Measurements from ENCODE around the gene NKD2.

DNA sequence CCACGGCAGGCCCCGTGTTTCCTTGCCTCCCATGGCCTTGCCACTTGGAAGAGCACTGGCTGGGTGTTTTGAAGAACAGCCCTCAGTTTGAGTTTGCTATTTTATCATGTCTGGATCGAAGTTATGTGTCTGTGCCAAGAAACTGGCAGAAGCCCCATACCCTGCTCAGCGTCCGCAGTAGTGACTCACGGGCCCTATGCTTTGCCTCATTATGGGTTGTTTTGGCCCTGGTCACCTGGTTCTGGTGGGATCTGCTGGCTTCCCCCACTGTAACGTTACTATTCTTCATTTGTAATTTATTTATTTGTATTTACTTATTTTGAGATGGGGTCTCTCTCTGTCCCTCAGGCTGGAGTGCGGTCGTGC lies 42.3 kb upstream of the NKD2 start:
- TF ChIP-seq, protein P1, sequence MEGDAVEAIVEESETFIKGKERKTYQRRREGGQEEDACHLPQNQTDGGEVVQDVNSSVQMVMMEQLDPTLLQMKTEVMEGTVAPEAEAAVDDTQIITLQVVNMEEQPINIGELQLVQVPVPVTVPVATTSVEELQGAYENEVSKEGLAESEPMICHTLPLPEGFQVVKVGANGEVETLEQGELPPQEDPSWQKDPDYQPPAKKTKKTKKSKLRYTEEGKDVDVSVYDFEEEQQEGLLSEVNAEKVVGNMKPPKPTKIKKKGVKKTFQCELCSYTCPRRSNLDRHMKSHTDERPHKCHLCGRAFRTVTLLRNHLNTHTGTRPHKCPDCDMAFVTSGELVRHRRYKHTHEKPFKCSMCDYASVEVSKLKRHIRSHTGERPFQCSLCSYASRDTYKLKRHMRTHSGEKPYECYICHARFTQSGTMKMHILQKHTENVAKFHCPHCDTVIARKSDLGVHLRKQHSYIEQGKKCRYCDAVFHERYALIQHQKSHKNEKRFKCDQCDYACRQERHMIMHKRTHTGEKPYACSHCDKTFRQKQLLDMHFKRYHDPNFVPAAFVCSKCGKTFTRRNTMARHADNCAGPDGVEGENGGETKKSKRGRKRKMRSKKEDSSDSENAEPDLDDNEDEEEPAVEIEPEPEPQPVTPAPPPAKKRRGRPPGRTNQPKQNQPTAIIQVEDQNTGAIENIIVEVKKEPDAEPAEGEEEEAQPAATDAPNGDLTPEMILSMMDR (conservative IDR thresholded peaks at IDR 0.05; ENCODE audit: low read depth in 2 of 2), result no peak
- no peak for TF ChIP-seq EZH2 (IDR thresholded peaks at IDR 0.05; ENCODE audit: low read depth, unreplicated experiment)
- TF ChIP-seq EZH2phosphoT487 (IDR thresholded peaks at IDR 0.05; ENCODE audit: unreplicated experiment), result no peak
- TF ChIP-seq, protein P2, sequence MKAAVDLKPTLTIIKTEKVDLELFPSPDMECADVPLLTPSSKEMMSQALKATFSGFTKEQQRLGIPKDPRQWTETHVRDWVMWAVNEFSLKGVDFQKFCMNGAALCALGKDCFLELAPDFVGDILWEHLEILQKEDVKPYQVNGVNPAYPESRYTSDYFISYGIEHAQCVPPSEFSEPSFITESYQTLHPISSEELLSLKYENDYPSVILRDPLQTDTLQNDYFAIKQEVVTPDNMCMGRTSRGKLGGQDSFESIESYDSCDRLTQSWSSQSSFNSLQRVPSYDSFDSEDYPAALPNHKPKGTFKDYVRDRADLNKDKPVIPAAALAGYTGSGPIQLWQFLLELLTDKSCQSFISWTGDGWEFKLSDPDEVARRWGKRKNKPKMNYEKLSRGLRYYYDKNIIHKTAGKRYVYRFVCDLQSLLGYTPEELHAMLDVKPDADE (IDR thresholded peaks at IDR 0.05), result no peak
- no peak for TF ChIP-seq CREB1 (CRISPR knock-in tag; IDR thresholded peaks at IDR 0.05; ENCODE audit: low read depth)
- TF ChIP-seq, protein P3, sequence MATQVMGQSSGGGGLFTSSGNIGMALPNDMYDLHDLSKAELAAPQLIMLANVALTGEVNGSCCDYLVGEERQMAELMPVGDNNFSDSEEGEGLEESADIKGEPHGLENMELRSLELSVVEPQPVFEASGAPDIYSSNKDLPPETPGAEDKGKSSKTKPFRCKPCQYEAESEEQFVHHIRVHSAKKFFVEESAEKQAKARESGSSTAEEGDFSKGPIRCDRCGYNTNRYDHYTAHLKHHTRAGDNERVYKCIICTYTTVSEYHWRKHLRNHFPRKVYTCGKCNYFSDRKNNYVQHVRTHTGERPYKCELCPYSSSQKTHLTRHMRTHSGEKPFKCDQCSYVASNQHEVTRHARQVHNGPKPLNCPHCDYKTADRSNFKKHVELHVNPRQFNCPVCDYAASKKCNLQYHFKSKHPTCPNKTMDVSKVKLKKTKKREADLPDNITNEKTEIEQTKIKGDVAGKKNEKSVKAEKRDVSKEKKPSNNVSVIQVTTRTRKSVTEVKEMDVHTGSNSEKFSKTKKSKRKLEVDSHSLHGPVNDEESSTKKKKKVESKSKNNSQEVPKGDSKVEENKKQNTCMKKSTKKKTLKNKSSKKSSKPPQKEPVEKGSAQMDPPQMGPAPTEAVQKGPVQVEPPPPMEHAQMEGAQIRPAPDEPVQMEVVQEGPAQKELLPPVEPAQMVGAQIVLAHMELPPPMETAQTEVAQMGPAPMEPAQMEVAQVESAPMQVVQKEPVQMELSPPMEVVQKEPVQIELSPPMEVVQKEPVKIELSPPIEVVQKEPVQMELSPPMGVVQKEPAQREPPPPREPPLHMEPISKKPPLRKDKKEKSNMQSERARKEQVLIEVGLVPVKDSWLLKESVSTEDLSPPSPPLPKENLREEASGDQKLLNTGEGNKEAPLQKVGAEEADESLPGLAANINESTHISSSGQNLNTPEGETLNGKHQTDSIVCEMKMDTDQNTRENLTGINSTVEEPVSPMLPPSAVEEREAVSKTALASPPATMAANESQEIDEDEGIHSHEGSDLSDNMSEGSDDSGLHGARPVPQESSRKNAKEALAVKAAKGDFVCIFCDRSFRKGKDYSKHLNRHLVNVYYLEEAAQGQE (IDR thresholded peaks at IDR 0.05; ENCODE audit: unreplicated experiment), result no peak
- TF ChIP-seq NANOG (IDR thresholded peaks at IDR 0.05; ENCODE audit: borderline replicate concordance), result no peak
- TF ChIP-seq POLR2AphosphoS5 (IDR thresholded peaks at IDR 0.05; ENCODE audit: low read depth), result no peak
- no peak for TF ChIP-seq ZNF331 (CRISPR knock-in tag; IDR thresholded peaks at IDR 0.05; ENCODE audit: low read depth)
- TF ChIP-seq STAT1 (IDR thresholded peaks at IDR 0.05; ENCODE audit: unreplicated experiment), result no peak
- no peak for TF ChIP-seq JUNB (IDR thresholded peaks at IDR 0.05; ENCODE audit: unreplicated experiment)

Measured in GM23338 (cell line).